ENCODE results near the gene STAT5A. TPM values are rescaled to one million over a fixed set of nuclear protein-coding genes. Genes with fewer than 3 reads are reported as not detected.

The STAT5A gene
- total and polyA plus RNA-seq, 12 donors: 8.2 to 28.5 (median 15.3) TPM

Other genes starting within 250 kb of the STAT5A start
- 1 to 10 TPM in 3 of 10 donors, under 1 TPM in 7; 0.46 to 1.2 (median 0.88) TPM for gene C17orf113, start 237.9 kb upstream of the STAT5A start, total RNA-seq
- gene C17orf113, start 237.9 kb upstream of the STAT5A start, polyA plus RNA-seq: 1 to 10 TPM in 1 of 2 donors, under 1 TPM in 1; 0.26 to 1.2 TPM
- under 1 TPM in 9 of 10 donors, not detected in 1; 0.16 to 0.56 (median 0.24) TPM for gene ZNF385C, start 190.0 kb upstream of the STAT5A start, total RNA-seq
- gene ZNF385C, start 190.0 kb upstream of the STAT5A start, polyA plus RNA-seq: under 1 TPM; 0.09 to 0.29 TPM
- gene DHX58, start 175.8 kb upstream of the STAT5A start, total RNA-seq: 1 to 10 TPM; 2.2 to 8.4 (median 4.0) TPM
- gene DHX58, start 175.8 kb upstream of the STAT5A start, polyA plus RNA-seq: 10 to 100 TPM in 1 of 2 donors, 1 to 10 TPM in 1; 3.4 to 16.9 TPM
- 10 to 100 TPM in 9 of 10 donors, 1 to 10 TPM in 1; 9.3 to 29.7 (median 13.3) TPM for gene KAT2A, start 167.1 kb upstream of the STAT5A start, total RNA-seq
- gene KAT2A, start 167.1 kb upstream of the STAT5A start, polyA plus RNA-seq: 100 to 1,000 TPM in 1 of 2 donors, 10 to 100 TPM in 1; 20.6 to 118 TPM
- gene HSPB9, start 165.7 kb upstream of the STAT5A start, total RNA-seq: under 1 TPM in 1 of 10 donors, not detected in 9; 0.23 TPM
- gene HSPB9, start 165.7 kb upstream of the STAT5A start, polyA plus RNA-seq: under 1 TPM; 0.01 to 0.29 TPM
- 10 to 100 TPM; 24.6 to 64.4 (median 35.3) TPM for gene RAB5C, start 133.5 kb upstream of the STAT5A start, total RNA-seq
- gene RAB5C, start 133.5 kb upstream of the STAT5A start, polyA plus RNA-seq: 10 to 100 TPM; 33.3 to 76.5 TPM
- under 1 TPM in 6 of 10 donors, not detected in 4; 0.06 to 0.22 (median 0.13) TPM for gene KCNH4, start 107.4 kb upstream of the STAT5A start, total RNA-seq
- gene KCNH4, start 107.4 kb upstream of the STAT5A start, polyA plus RNA-seq: under 1 TPM; 0.07 to 0.29 TPM
- gene HCRT, start 103.0 kb upstream of the STAT5A start, total RNA-seq: not detected
- gene HCRT, start 103.0 kb upstream of the STAT5A start, polyA plus RNA-seq: not detected
- gene GHDC, start 94.0 kb upstream of the STAT5A start, total RNA-seq: 10 to 100 TPM in 2 of 10 donors, 1 to 10 TPM in 8; 4.6 to 11.5 (median 6.2) TPM
- gene GHDC, start 94.0 kb upstream of the STAT5A start, polyA plus RNA-seq: 10 to 100 TPM in 1 of 2 donors, 1 to 10 TPM in 1; 7.0 to 10.1 TPM
- 10 to 100 TPM; 26.3 to 34.7 (median 30.8) TPM for gene STAT5B, start 12.1 kb upstream of the STAT5A start, total RNA-seq
- gene STAT5B, start 12.1 kb upstream of the STAT5A start, polyA plus RNA-seq: 10 to 100 TPM; 14.4 to 22.5 TPM
- 100 to 1,000 TPM in 8 of 10 donors, 10 to 100 TPM in 2; 87.2 to 398 (median 115) TPM for gene STAT3, start 99.9 kb downstream of the STAT5A start, total RNA-seq
- 10 to 100 TPM; 33.9 to 61.7 TPM for gene STAT3, start 99.9 kb downstream of the STAT5A start, polyA plus RNA-seq
- gene CAVIN1, start 134.8 kb downstream of the STAT5A start, total RNA-seq: 100 to 1,000 TPM; 176 to 300 (median 241) TPM
- 100 to 1,000 TPM; 131 to 198 TPM for gene CAVIN1, start 134.8 kb downstream of the STAT5A start, polyA plus RNA-seq
- gene ATP6V0A1, start 170.4 kb downstream of the STAT5A start, total RNA-seq: 10 to 100 TPM; 28.1 to 48.5 (median 32.6) TPM
- 10 to 100 TPM; 35.2 to 35.6 TPM for gene ATP6V0A1, start 170.4 kb downstream of the STAT5A start, polyA plus RNA-seq
- gene NAGLU, start 247.7 kb downstream of the STAT5A start, total RNA-seq: 10 to 100 TPM in 5 of 10 donors, 1 to 10 TPM in 5; 6.8 to 16.0 (median 9.8) TPM
- 10 to 100 TPM; 17.0 to 18.3 TPM for gene NAGLU, start 247.7 kb downstream of the STAT5A start, polyA plus RNA-seq